ENCODE measurements around the gene RPP14.
A peak's percentile ranks its signal among the peaks of the same experiment; 100 is the strongest.

RPP14 gene

DNA sequence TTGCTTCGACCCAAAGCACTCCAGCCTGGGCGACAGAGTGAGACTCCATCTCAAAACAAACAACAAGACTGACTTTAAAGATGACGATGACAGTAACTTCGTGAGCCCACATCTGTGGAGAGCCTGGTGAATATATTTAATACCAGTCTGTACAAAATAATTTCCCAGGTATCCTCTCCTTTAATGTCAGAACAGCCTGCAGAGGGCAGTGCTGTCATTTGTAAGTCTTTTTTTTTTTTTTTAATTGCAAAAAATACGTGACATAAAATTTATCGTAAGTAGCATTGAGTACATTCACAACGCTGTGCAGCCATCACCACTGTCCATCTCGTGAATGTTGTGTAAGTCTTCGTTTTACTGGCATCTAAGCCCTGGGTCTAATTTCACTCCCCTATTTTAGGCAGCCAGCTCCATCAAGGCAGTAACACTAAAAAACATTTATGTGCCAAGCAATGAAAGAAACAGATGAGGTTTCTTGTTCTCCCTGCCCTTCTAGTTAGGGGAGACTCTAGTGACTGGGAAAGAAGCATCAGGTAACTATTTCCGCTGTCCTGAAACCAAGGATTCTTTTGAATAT lies 1.7 kb downstream of the RPP14 start:
- POLR2A ChIA-PET: interaction anchor here (0.7 kb wide), 2 partner anchors 253 to 1003 kb away, joined by 4 read pairs; no protein-coding TSS in a partner anchor
- Histone ChIP-seq H3K27ac (ENCODE audit: extremely low read depth, low read depth, low read length) (no peak overlapping the region), H3K9me3 (ENCODE audit: control insufficient read depth, insufficient read depth, low read depth, low read length) (no peaks in the 10 kb centered on the region), H3K4me3 (ENCODE audit: low read depth, low read length) (peak overlapping the region; percentile 90), H3K36me3 (ENCODE audit: control insufficient read depth in 2 of 2, insufficient read depth in 1 of 2, low read length in 2 of 2) (peaks cover 28 to 50% of the 10 kb centered on the region in 2 experiments), H3K4me1 (ENCODE audit: control insufficient read depth, insufficient read depth, low read length) (no peaks in the 10 kb centered on the region)
- CTCF ChIA-PET: interaction anchor here (0.6 to 2.6 kb wide), 12 partner anchors 9 to 510 kb away, joined by 3 to 16 read pairs (median 4); no protein-coding TSS in a partner anchor
- no peak for TF ChIP-seq ZNF544 (tag by site-specific recombination; IDR thresholded peaks at IDR 0.05)
- TF ChIP-seq ZNF654 (tag by site-specific recombination; IDR thresholded peaks at IDR 0.05; ENCODE audit: low read depth): peak; percentile 19; the same call in 1 of the 2 replicates
- TF ChIP-seq, protein P1, sequence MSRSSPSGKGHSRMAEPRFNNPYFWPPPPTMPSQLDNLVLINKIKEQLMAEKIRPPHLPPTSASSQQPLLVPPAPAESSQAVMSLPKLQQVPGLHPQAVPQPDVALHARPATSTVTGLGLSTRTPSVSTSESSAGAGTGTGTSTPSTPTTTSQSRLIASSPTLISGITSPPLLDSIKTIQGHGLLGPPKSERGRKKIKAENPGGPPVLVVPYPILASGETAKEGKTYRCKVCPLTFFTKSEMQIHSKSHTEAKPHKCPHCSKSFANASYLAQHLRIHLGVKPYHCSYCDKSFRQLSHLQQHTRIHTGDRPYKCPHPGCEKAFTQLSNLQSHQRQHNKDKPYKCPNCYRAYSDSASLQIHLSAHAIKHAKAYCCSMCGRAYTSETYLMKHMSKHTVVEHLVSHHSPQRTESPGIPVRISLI (tag by site-specific recombination; IDR thresholded peaks at IDR 0.05): peak; percentile 71; the same call in 1 of the 2 replicates

DNA sequence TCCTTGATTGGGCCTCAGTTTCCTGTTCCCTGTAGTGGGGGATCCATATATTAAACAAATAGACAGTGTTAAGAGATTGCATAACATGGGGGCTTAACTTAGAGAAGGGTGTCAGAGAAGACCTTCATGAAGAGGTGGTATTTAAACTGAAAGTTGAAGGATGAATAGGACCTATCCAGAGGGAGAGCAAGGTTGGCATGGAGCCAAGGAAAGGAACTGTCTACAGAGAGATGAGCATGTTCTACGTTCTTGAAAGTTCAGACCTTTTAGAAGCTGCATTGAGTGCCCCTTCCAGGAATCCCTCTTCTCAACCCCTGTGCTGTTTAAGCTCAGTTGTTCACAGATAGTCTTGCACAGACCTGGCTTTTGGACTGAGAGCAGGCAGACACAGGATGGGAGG lies 2.7 kb downstream of the RPP14 start:
- CTCF ChIA-PET: interaction anchor here (0.7 to 1.5 kb wide), 8 partner anchors 10 to 131 kb away, joined by 3 to 5 read pairs (median 4); no protein-coding TSS in a partner anchor
- TF ChIP-seq KLF7 (tag by site-specific recombination; IDR thresholded peaks at IDR 0.05; ENCODE audit: borderline replicate concordance) (no peak), ZNF596 (tag by site-specific recombination; IDR thresholded peaks at IDR 0.05) (no peak), SALL2 (tag by site-specific recombination; IDR thresholded peaks at IDR 0.05; ENCODE audit: borderline replicate concordance) (no peak), ZNF561 (tag by site-specific recombination; IDR thresholded peaks at IDR 0.05; ENCODE audit: borderline replicate concordance) (no peak), ZNF777 (tag by site-specific recombination; IDR thresholded peaks at IDR 0.05; ENCODE audit: borderline replicate concordance) (no peak), ZNF501 (tag by site-specific recombination; IDR thresholded peaks at IDR 0.05) (no peak), HOXC10 (CRISPR knock-in tag; IDR thresholded peaks at IDR 0.05) (no peak), ZNF280C (tag by site-specific recombination; IDR thresholded peaks at IDR 0.05) (no peak), ZIC2 (tag by site-specific recombination; IDR thresholded peaks at IDR 0.05) (no peak), CTCF (tag by site-specific recombination; IDR thresholded peaks at IDR 0.05) (no peak), ZNF843 (tag by site-specific recombination; IDR thresholded peaks at IDR 0.05) (no peak), PRDM2 (tag by site-specific recombination; IDR thresholded peaks at IDR 0.05; ENCODE audit: borderline replicate concordance) (no peak), ZBTB7A (tag by site-specific recombination; IDR thresholded peaks at IDR 0.05; ENCODE audit: low read depth) (no peak)
- TF ChIP-seq, protein P2, sequence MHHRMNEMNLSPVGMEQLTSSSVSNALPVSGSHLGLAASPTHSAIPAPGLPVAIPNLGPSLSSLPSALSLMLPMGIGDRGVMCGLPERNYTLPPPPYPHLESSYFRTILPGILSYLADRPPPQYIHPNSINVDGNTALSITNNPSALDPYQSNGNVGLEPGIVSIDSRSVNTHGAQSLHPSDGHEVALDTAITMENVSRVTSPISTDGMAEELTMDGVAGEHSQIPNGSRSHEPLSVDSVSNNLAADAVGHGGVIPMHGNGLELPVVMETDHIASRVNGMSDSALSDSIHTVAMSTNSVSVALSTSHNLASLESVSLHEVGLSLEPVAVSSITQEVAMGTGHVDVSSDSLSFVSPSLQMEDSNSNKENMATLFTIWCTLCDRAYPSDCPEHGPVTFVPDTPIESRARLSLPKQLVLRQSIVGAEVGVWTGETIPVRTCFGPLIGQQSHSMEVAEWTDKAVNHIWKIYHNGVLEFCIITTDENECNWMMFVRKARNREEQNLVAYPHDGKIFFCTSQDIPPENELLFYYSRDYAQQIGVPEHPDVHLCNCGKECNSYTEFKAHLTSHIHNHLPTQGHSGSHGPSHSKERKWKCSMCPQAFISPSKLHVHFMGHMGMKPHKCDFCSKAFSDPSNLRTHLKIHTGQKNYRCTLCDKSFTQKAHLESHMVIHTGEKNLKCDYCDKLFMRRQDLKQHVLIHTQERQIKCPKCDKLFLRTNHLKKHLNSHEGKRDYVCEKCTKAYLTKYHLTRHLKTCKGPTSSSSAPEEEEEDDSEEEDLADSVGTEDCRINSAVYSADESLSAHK (tag by site-specific recombination; IDR thresholded peaks at IDR 0.05): no peak
- TF ChIP-seq, protein P3, sequence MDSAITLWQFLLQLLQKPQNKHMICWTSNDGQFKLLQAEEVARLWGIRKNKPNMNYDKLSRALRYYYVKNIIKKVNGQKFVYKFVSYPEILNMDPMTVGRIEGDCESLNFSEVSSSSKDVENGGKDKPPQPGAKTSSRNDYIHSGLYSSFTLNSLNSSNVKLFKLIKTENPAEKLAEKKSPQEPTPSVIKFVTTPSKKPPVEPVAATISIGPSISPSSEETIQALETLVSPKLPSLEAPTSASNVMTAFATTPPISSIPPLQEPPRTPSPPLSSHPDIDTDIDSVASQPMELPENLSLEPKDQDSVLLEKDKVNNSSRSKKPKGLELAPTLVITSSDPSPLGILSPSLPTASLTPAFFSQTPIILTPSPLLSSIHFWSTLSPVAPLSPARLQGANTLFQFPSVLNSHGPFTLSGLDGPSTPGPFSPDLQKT (IDR thresholded peaks at IDR 0.05; ENCODE audit: borderline replicate concordance, low read depth, low read length): no peak

More for the DNA sequence above, 2.7 kb downstream of the RPP14 start:
- POLR2A ChIA-PET: interaction anchor here (0.5 kb wide), 1 partner anchor 766 kb away, joined by 3 read pairs; no protein-coding TSS in a partner anchor
- Histone ChIP-seq H3K4me1 (ENCODE audit: control insufficient read depth, insufficient read depth, low read length) (no peaks in the 10 kb centered on the region), H3K9me3 (ENCODE audit: control insufficient read depth, insufficient read depth, low read depth, low read length) (no peaks in the 10 kb centered on the region), H3K36me3 (ENCODE audit: control insufficient read depth in 2 of 2, insufficient read depth in 1 of 2, low read length in 2 of 2) (peaks cover 35 to 59% of the 10 kb centered on the region in 2 experiments), H3K27ac (ENCODE audit: extremely low read depth, low read depth, low read length) (no peak overlapping the region), H3K4me3 (ENCODE audit: low read depth, low read length) (no peak overlapping the region)

Data from HEK293 (cell line).